Suprapubic skin (tissue), 4 donors: ENCODE results near the gene DSCAM. TPM values are rescaled to one million over a fixed set of nuclear protein-coding genes. Genes with fewer than 3 reads are reported as not detected.

Source experiments
- DNase-seq, 2 donors: peaks; one replicate each; pipeline ENCODE4 v3.0.0-alpha.2; 2019; ENCODE audit warnings: low spot score in 2 of 2
- H3K27ac ChIP-seq: fragments of 200-600 bp; sonication (generic); one replicate; pipeline ENCODE4 v1.5.1; 2019
- H3K27me3 ChIP-seq: fragments of 200-600 bp; sonication (generic); one replicate; pipeline ENCODE4 v1.5.1; 2019
- H3K36me3 ChIP-seq: fragments of 200-600 bp; sonication (generic); one replicate; pipeline ENCODE4 v1.5.1; 2019
- H3K4me1 ChIP-seq: fragments of 200-600 bp; sonication (generic); one replicate; pipeline ENCODE4 v1.5.1; 2019
- H3K4me3 ChIP-seq: fragments of 200-600 bp; sonication (generic); one replicate; pipeline ENCODE4 v1.5.1; 2019; ENCODE audit warnings: mild to moderate bottlenecking
- H3K9me3 ChIP-seq: fragments of 200-600 bp; sonication (generic); one replicate; pipeline ENCODE4 v1.5.1; 2019
- CTCF ChIP-seq, 2 donors: fragments of 200-600 bp in 1 of 2; fragments of 450-650 bp in 1 of 2; sonication (generic) in 1 of 2; IDR thresholded peaks; one replicate each; pipeline ENCODE4 v1.5.1; 2016 to 2019; ENCODE audit warnings: antibody characterized with exemption in 2 of 2, mild to moderate bottlenecking in 1 of 2, moderate library complexity in 1 of 2
- EP300 ChIP-seq: sonication (generic); formaldehyde crosslinking; IDR thresholded peaks from one replicate; pipeline ENCODE4 v1.6.1; 2017; ENCODE audit warnings: antibody characterized with exemption
- POLR2A ChIP-seq, 2 donors: fragments of 450-650 bp; IDR thresholded peaks; one replicate each; pipeline ENCODE4 v1.6.1; 2017; ENCODE audit warnings: antibody characterized with exemption in 2 of 2, mild to moderate bottlenecking in 2 of 2, moderate library complexity in 2 of 2
- POLR2AphosphoS5 ChIP-seq, 3 donors: sonication (generic); formaldehyde crosslinking; IDR thresholded peaks; one replicate each; pipeline ENCODE4 v1.6.1; 2017; ENCODE audit warnings: antibody characterized with exemption in 3 of 3
- WGBS: methylation state at CpG from one replicate; pipeline ENCODE4 v1.1.5; 2018; 5-methylcytosine and 5-hydroxymethylcytosine counted together
- total RNA-seq, 4 donors: library from RNA; depleted of rRNA; stranded (reverse); fragments of >200 nt; gene quantifications; one replicate each; pipeline ENCODE4 v1.1.0, GENCODE V29; 2016

The DSCAM gene
- total RNA-seq, 4 donors from 2014 or later, result 0.08 TPM; not detected in 3

- H3K27ac ChIP-seq, result no peak overlapping the region
- H3K4me1 ChIP-seq, result no peaks in the 10 kb centered on the region
- TF ChIP-seq POLR2AphosphoS5 (IDR thresholded peaks at IDR 0.05), result no peak
- no peaks in the 10 kb centered on the region for H3K36me3 ChIP-seq
- peaks cover 4% of the 10 kb centered on the region for H3K9me3 ChIP-seq
- H3K4me3 ChIP-seq, result no peak overlapping the region
- DNase-seq, result no peak
- 36% methylated on average over 4 of the region's 4 CpGs for WGBS
- H3K27me3 ChIP-seq, result no peaks in the 10 kb centered on the region
Observed at GRCh38 chr21:39972471-39972870, 874.5 kb downstream of the DSCAM start.

GRCh38 chr21:39971956-39972355 lies 875.0 kb downstream of the DSCAM start:
- no peak overlapping the region for H3K4me3 ChIP-seq
- H3K27ac ChIP-seq, result no peak overlapping the region
- peaks cover 4% of the 10 kb centered on the region for H3K9me3 ChIP-seq
- no peak for DNase-seq
- H3K4me1 ChIP-seq, result no peaks in the 10 kb centered on the region
- no peaks in the 10 kb centered on the region for H3K27me3 ChIP-seq
- WGBS, result 14% methylated on average over 2 of the region's 2 CpGs
- H3K36me3 ChIP-seq, result no peaks in the 10 kb centered on the region
- TF ChIP-seq CTCF (IDR thresholded peaks at IDR 0.05) (no peak), EP300 (no peak), POLR2AphosphoS5 (IDR thresholded peaks at IDR 0.05) (no peak), POLR2A (IDR thresholded peaks at IDR 0.05) (no peak)

GRCh38 chr21:39969691-39970364 lies 877.1 kb downstream of the DSCAM start:
- no peaks in the 10 kb centered on the region for H3K27me3 ChIP-seq
- no peak overlapping the region for H3K4me3 ChIP-seq
- no peak overlapping the region for H3K27ac ChIP-seq
- no peaks in the 10 kb centered on the region for H3K4me1 ChIP-seq
- peaks cover 4% of the 10 kb centered on the region for H3K9me3 ChIP-seq
- TF ChIP-seq POLR2AphosphoS5 (IDR thresholded peaks at IDR 0.05), result no peak
- no peak for TF ChIP-seq CTCF (IDR thresholded peaks at IDR 0.05)
- no peak for TF ChIP-seq POLR2A (IDR thresholded peaks at IDR 0.05)
- TF ChIP-seq EP300, result no peak
- no peak for DNase-seq
- 88% methylated on average over 8 of the region's 8 CpGs for WGBS
- H3K36me3 ChIP-seq, result no peaks in the 10 kb centered on the region

GRCh38 chr21:39968010-39968409 lies 878.9 kb downstream of the DSCAM start:
- TF ChIP-seq EP300 (no peak), POLR2AphosphoS5 (IDR thresholded peaks at IDR 0.05) (no peak), CTCF (IDR thresholded peaks at IDR 0.05) (no peak), POLR2A (IDR thresholded peaks at IDR 0.05) (no peak)
- Histone ChIP-seq H3K4me1 (no peaks in the 10 kb centered on the region), H3K9me3 (peaks cover 4% of the 10 kb centered on the region), H3K27ac (no peak overlapping the region), H3K27me3 (no peaks in the 10 kb centered on the region), H3K36me3 (no peaks in the 10 kb centered on the region), H3K4me3 (no peak overlapping the region)
- no peak for DNase-seq
- 100% methylated on average over 2 of the region's 2 CpGs for WGBS

GRCh38 chr21:39966786-39967185 lies 880.2 kb downstream of the DSCAM start:
- no peak for DNase-seq
- WGBS, result 92% methylated on average over 3 of the region's 3 CpGs

More at GRCh38 chr21:39966786-39967185, 880.2 kb downstream of the DSCAM start:
- TF ChIP-seq EP300 (no peak), POLR2AphosphoS5 (IDR thresholded peaks at IDR 0.05) (no peak), POLR2A (IDR thresholded peaks at IDR 0.05) (no peak), CTCF (IDR thresholded peaks at IDR 0.05) (no peak)
- Histone ChIP-seq H3K27me3 (no peaks in the 10 kb centered on the region), H3K27ac (no peak overlapping the region), H3K36me3 (no peaks in the 10 kb centered on the region), H3K4me3 (no peak overlapping the region), H3K9me3 (peaks cover 4% of the 10 kb centered on the region), H3K4me1 (no peaks in the 10 kb centered on the region)
